HG03280 (cell line): Measurements from ENCODE around the gene SPIB.
"Not testable (repeated sequence)": the region's sequence is repeated elsewhere in the genome, so short reads cannot be mapped to it uniquely, and the experiment has no call there.

Experiments used
- ATAC-seq: cut with Tn5 transposase; IDR thresholded peaks from one replicate; pipeline ENCODE4 v1.9.1; 2021; ENCODE audit warnings: mild to moderate bottlenecking, moderate library complexity; ENCODE audit not compliant: unreplicated experiment

The SPIB gene

DNA sequence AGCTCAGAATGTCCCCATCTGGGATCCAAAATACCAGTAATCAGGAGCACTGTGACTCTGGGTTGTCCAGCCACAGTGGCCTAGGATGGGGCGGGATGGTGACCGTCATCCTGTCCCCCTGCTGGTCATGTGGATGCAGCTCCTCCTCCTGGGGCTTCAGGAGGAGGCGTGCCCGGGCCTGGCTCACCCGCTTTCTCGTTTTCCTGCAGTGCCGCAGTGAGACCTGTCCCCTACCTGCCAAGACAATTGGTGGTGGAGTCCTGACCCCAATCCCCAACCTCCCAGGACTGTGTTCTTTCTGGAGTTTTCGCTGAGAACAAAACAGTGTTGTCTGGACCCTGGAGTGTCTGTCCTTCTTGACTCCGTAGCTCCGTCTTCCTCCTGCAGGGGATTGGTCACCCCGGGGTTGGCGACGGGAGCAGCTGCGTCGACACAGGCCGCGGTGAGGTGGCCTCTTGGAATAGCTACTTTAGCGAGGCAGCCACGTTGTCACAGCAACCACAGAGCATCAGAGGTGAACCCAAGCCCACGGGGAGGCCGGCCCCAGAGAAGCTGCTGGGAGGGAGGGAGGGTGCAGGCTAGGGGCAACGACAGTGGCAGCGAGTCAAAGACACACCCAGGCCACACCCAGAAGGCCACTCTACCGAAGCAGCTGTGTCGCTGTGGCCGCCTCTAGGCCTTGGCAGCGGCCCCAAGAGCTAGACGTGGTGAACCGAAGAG, 47.4 kb downstream of the SPIB start:
- ATAC-seq = no peak

DNA sequence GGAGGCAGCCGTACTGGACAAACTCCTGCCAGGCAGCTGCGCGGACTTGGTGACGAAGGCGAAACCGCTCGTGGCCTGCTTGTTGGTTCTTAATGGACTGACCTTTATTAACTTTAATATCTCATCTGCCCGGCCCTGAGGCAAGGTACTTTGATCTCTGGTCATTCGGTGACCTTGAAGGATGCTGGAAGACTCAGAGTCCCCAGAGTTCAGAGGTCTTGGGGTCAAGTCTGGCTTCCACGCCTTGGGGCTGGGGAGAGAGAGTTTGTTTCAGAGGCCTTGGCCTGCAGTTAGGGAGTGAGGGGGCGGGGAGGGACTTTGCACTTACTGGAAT, 47.9 kb downstream of the SPIB start:
- ATAC-seq = no peak

DNA sequence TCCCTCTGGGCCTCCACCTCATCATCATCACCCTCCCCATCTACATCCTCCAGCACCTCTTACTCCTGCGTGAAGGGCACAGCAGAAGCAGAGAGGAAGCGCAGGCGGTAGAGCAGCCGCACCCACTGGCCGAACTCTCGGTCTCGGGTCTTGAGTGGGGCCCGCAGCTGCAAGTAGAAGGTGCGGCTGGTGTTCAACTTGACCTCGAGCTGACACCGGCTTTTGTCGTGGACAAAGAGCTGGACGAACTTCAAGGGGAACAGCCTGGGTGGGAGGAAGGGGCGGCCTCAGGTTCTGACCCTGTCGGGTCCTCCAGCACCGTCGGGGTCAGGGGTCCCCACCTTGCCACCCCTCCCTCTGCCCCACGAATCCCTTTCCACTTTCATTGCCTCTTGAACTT, 48.8 kb downstream of the SPIB start:
- ATAC-seq = no peak

DNA sequence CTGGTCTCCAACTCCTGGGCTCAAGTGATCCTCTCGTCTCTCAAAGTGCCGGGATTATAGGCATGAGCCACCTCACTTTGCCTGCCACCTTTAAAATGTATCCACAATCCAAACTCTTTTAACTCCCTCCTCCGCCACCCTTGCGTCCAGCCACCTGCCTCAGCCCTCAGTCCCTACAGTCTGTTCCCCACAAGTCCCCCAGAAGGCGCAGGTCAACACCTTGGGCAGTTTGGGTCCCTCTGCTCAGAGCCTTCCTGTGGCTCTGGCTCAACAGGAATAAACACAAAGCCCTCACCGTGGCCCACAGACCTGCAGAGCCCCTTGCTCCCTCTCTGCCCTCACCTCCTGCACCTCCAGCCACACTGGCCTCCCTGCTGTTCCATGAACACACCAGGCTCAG, 50.1 kb downstream of the SPIB start:
- ATAC-seq = no peak

DNA sequence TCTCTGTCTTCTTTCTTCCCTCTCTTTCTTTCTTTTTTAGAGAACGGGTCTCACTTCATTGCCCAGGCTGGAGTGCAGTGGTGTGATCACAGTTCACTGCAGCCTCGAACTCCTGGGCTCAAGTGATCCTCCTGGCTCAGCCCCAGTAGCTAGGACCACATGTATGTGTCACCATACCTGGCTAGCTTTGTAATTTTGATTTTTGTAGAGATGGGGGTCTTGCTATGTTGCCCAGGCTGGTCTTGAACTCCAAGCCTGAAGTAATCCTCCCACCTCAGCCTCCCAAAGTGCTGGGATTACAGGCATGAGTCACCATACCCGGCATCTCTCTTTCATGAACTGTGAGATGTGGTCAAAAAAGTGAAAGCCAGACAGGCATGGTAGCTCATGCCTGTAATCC, 54.6 kb downstream of the SPIB start:
- ATAC-seq = not testable (repeated sequence)

DNA sequence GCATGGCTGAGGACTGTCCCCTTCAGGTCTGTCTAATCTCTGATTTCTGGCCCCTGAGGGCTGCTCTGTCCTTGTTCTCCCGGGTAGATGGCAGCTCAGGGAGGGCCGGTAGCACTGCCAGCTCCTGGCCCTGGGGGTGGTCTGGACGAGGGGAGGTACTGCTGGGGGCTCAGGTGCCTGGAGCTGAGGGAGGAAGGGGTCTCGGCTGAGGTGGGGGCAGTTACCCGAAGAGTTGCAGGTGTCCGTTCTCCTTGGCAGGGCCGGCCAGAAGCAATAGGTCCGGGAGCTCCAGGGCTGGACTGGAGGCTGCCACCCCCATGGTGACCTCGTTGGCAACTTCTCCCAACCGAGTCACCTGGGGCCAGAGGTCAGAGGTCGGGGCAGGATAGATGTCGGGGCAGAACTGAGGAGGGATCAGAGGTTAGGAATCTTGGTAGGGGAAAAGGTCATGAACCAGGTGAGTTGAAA, 56.4 kb downstream of the SPIB start:
- ATAC-seq = no peak

DNA sequence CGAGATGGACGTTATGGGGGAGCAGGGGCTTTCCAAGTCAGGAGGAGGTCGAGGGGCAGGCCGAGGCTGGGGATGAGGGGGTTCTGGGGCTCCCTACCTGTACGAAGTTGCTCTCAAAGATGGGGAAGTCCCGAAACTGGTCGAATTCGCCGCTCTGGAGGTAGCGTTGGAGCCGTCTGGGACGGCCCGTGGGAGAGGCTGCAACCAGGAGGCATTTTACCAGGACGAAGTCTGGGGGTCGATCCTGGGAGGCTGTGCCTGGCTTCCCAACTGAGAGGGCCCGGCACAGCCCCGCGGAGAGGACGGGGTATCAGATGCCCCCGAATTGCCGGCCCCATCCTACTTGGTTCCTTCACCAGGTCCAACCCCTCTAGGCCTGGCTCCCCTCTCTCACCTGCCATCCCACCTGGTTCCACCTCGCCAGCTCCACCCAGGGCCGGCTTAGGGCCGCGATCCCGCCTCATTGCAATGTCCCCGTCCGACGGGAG, 57.0 kb downstream of the SPIB start:
- peak; percentile 10 for ATAC-seq

DNA sequence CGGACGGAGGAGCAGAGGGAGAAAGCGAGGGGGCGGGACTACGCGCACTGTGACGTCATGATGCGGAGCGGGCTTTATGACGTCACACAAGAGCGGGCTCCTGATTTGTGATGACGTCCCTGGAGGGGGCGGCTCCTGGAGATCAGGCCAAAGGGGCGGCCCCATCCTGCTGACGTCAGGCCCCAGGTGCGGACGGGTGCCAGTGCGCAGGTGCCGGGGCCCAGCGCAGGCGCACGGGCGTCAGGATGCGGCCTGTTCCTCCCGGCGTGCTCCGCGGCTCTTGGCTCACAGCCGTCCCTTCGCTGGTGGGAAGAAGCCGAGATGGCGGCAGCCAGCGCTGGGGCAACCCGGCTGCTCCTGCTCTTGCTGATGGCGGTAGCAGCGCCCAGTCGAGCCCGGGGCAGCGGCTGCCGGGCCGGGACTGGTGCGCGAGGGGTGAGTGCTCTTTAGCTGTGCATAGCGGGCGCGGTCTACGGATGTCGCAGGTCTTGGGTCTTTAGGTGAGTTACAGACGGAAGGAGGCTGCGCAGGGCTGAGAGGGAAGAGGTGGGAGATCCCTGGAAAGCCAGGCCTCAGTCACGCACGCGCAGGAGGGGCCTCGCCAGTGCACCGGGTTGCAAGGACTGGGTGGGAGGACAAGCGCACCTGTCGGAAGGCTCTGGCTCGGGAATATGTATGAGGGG, 57.6 kb downstream of the SPIB start, which contains the start of the genes EMC10 and GARIN5A:
Gene EMC10, plus strand, starts transcription at position 284 of the 683 bp plus-strand sequence. Its CDS starts 38 bp downstream, at position 322.
Gene GARIN5A, minus strand, starts transcription at position 625 of the 683 bp plus-strand sequence. Its CDS starts 460 bp downstream, at position 165.
- ATAC-seq = peak; percentile 91

DNA sequence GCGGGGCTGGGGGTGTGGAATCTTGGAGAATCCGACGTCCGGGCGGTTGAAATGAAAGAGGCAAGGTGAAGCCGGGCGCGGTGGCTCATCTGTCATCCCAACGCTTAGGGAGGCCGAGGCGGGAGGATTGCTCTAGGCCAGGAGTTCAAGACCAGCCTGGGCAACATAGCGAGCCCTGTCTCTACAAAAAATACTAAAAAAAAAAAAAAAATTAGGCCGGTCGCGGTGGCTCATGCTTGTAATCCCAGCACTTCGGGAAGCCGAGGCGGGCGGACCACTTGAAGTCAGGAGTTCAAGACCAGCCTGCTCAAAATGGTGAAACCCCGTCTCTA, 58.1 kb downstream of the SPIB start:
- no peak for ATAC-seq

DNA sequence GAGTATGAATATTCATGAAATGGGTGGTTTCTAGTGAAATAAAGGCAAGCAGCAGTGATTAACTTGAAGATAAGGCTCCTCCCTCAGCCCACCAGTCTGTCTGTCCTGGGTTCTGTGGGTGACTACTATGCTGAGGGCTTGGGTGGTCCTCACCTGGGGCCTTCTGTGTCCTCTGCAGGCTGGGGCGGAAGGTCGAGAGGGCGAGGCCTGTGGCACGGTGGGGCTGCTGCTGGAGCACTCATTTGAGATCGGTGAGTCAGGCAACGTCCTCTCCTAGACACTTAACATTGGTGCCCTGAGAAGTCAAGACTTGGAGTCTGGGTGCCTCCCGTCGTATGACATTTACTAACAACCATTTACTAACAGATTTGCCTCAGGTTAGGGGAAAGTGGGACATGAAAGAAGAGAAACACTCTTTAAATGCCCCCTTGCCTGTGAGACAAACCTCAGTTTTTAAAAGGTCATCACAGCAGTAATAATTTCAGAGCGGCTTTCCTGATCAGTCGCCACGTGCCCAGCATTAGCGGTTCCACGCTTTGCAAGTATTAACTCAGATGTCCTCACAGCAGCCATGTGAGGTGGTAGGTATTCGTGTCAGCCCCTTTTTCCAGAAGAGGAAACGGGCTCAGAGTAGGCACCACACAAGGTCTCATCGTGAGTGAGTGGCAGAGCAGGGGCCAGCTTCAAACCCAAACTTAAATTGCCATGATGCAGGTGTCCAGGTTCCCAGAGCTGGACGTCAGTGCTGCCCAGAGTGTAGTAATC, 59.2 kb downstream of the SPIB start:
- ATAC-seq = no peak

DNA sequence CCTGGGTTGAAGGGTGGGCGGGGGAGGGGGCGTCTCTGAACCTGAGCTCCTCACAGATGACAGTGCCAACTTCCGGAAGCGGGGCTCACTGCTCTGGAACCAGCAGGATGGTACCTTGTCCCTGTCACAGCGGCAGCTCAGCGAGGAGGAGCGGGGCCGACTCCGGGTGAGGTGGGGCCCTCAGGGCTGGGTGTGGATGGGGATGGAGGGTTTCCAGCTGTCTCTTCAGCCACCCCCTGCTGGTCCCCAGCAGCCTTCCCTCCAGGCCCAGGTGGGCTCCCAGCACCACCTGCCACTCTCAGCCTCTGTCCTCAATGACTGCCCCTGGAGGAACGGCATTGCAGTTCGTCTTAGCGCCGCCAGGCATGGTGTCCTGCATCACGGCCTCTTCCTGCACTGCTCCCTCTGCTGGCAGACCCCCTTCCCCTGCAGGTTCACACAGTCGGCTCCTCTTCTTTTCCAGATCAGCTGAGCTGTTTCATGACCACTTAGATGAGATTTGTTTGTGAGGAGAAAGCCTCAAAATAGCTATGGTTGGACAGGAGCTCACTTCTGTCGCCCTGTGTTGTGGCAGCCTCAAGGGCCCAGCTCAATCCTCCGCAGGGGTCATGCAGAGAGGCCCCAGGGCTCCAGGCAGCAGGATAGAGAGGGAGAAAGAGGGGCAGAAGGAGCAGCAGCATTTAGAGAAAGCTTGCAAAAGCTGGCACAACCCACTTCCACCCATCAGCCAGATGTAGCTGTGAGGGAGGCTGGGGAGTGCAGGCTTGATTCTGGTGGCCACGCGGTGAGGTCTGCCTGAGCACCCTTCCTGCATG, 60.4 kb downstream of the SPIB start:
- no peak for ATAC-seq

DNA sequence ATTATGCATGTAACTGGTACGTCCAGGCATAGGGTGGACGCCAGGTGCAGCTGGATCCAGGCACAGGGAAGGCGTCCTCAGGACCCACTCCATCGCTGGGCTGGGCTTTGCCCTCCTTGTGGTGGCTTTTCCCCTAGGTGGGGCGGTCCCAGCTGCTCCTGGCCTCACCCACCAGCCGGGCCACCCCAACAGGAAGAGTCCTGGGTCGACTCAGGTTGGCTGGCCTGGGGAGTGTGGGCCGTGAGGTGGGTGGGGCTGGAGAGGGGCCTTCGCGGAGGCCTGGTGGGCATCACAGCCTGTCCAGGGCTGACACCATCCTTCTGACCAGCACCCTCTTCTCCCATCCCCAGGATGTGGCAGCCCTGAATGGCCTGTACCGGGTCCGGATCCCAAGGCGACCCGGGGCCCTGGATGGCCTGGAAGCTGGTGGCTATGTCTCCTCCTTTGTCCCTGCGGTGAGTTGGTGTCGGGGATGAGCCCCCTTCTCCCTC, 61.1 kb downstream of the SPIB start:
- ATAC-seq = no peak

DNA sequence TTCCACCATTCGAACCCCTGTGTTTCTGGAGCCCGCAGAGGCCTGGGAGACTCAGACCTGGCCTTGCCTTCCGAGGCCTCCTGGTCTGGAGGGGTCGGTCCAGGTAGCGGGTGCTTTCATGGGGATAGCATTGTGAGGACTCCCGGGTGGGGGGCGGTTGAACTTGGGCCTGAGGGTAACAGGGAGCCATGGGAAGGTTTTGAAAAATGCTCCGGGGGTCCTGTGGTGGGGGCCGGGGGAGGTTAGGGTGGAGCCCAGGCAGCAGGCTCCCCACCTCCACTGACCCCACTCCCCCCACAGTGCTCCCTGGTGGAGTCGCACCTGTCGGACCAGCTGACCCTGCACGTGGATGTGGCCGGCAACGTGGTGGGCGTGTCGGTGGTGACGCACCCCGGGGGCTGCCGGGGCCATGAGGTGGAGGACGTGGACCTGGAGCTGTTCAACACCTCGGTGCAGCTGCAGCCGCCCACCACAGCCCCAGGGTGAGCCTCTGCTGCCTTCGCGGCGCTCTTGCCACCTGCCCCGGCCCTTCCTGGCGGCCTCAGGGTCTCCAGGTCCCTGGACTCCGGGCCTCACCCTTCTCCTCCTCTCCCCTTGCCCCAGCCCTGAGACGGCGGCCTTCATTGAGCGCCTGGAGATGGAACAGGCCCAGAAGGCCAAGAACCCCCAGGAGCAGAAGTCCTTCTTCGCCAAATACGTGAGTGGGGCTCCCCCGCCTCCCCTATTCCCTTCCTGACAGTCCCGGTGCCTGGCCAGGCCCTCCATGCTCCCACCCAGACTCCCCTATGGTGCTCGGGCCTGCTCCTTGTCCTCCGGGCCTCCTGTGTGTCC, 61.8 kb downstream of the SPIB start:
- no peak for ATAC-seq
